NCI-H1048 (cell line): ENCODE results near the gene CCL7.

Experiments used
- DNase-seq: peaks from one replicate; lab custom pipeline; 2025; lab: John Stamatoyannopoulos, UW

CCL7 gene

GRCh38 chr17:34246881-34247280 is 23.1 kb upstream of the CCL7 start:
- no peak for DNase-seq

DNA sequence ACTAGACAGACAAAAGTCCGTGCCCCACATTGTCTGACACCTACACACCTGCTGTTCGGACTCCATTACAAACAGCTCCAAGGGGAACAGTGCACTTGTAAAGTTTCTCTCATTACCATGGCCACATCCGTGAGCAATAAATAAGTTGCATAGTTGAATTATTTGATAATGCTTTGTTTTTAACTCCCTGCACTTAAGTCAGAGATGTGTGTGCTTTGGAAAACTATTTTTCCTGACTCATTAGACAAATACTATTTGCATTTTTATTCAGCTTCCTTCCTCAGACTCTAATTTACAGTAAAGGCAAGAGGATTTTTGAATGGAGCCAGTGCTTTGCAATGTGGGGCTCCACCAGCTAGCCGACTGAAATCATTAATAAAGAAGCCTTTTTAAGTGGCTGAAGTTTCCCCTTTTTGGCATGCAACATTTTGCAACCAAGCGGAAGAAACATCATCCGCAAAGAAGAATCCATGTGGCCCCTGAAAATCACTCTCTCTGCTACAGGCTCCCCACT is 21.5 kb upstream of the CCL7 start:
- DNase-seq: no peak

- no peak for DNase-seq
Observed at GRCh38 chr17:34249061-34249460, 21.0 kb upstream of the CCL7 start.

DNA sequence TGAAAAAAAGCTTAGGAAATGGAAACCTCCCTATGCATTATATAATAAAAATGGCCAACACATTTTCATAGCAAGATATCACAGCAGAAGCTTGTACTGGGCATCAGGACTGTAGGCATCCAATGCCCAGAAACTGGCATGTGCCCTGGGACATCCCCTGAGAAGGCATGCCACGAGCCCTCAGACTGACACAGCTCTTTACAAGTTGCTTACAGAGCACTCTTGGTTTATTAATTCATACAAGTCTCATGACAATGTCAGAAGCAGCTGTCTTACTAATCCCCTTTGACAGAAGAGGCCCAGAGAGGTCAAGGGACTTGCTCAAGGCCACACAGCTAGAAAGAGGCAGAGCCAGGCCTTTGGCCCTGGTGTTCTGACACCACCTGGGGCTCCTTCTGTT is 20.5 kb upstream of the CCL7 start:
- no peak for DNase-seq

- no peak for DNase-seq
Observed at GRCh38 chr17:34251186-34251585, 18.8 kb upstream of the CCL7 start.

DNA sequence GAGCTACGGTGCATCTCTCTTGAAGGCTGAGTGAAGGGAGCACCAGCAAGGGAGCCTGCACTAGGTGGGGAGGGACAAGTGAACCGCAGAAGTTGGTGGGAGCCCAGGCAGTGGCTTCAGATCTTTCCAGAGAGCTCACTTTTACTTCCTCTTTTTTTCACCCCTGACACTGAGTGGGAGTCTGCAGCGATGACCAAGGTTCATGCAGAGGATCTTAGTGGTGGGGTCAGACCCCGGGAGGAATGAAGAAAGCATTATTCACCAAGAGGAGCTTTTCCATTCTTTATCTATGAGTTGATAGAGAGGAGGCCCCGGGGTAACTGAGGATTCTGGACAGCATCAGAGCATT is 18.0 kb upstream of the CCL7 start:
- DNase-seq: no peak

- DNase-seq: no peak
Observed at GRCh38 chr17:34252444-34253138, 17.4 kb upstream of the CCL7 start.

DNA sequence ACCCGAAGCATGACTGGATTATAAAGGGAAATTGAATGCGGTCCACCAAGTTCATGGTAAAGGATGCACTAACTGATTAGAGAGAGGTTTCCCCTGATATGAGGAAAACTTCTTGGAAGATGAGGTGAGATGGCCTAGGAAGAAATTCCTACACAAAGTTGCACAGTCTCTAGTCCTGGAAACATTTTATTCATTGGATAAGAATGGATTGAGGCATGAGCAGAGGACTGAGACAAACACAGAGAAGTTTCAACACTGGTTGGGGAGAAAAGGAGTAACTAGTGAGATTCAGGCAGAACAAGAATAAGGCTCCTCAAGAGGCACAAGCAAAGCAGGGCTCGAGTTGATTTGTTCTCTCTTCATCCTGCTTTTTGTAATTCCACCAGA is 16.9 kb upstream of the CCL7 start:
- no peak for DNase-seq

- no peak for DNase-seq
Observed at GRCh38 chr17:34254146-34254545, 15.9 kb upstream of the CCL7 start.

DNA sequence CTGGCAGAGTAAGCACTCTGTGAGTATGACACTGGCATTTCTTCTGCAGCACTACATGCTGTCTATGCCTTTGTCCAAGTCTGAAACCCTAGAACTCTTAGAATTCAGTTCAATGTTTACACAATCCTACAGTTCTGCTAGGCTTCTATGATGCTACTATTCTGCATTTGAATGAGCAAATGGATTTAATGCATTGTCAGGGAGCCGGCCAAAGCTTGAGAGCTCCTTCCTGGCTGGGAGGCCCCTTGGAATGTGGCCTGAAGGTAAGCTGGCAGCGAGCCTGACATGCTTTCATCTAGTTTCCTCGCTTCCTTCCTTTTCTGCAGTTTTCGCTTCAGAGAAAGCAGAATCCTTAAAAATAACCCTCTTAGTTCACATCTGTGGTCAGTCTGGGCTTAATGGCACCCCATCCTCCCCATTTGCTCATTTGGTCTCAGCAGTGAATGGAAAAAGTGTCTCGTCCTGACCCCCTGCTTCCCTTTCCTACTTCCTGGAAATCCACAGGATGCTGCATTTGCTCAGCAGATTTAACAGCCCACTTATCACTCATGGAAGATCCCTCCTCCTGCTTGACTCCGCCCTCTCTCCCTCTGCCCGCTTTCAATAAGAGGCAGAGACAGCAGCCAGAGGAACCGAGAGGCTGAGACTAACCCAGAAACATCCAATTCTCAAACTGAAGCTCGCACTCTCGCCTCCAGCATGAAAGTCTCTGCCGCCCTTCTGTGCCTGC is 15.2 kb upstream of the CCL7 start, which contains the start of gene CCL2:
TSS of gene CCL2 (plus strand) at position 635 of the 730 bp plus-strand sequence. CDS start at position 700, 65 bp downstream.
- DNase-seq: no peak

DNA sequence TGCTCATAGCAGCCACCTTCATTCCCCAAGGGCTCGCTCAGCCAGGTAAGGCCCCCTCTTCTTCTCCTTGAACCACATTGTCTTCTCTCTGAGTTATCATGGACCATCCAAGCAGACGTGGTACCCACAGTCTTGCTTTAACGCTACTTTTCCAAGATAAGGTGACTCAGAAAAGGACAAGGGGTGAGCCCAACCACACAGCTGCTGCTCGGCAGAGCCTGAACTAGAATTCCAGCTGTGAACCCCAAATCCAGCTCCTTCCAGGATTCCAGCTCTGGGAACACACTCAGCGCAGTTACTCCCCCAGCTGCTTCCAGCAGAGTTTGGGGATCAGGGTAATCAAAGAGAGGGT is 14.7 kb upstream of the CCL7 start:
- DNase-seq: no peak

DNA sequence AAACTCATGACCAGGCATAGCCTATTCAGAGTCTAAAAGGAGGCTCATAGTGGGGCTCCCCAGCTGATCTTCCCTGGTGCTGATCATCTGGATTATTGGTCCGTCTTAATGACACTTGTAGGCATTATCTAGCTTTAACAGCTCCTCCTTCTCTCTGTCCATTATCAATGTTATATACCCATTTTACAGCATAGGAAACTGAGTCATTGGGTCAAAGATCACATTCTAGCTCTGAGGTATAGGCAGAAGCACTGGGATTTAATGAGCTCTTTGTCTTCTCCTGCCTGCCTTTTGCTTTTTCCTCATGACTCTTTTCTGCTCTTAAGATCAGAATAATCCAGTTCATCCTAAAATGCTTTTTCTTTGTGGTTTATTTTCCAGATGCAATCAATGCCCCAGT is 14.2 kb upstream of the CCL7 start:
- no peak for DNase-seq

DNA sequence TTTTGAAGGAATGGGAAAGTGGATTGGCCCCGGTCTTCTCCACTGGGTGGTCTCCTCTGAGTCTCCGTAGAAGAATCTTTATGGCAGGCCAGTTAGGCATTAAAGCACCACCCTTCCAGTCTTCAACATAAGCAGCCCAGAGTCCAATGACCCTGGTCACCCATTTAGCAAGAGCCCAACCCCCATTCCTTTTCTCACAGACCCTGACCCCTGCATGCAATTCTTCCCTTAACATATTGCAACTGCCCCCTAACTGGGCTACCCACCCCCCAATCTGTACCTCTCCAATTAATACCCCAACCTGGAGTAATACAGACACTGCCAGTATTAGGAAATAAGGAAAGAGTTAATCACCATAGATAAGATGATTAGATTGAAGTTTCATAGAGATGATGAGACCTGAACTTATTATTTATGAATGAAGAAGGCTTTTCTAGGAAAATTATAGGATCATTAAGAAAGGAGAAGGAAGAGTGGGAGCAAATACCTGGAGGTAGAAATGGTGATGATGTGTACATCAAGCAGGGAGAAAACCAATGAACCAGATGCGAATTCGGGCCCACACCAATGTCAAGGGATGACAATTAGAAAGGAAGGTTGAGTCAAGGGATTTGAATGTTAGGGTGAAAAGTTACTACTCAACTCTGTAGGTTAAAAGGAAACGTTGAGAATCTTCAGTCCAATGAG is 12.6 kb upstream of the CCL7 start:
- DNase-seq: no peak

- DNase-seq: no peak
Observed at GRCh38 chr17:34257986-34258326, 12.1 kb upstream of the CCL7 start.

- no peak for DNase-seq
Observed at GRCh38 chr17:34259146-34259545, 10.9 kb upstream of the CCL7 start.

- no peak for DNase-seq
Observed at GRCh38 chr17:34260861-34261260, 9.2 kb upstream of the CCL7 start.

- no peak for DNase-seq
Observed at GRCh38 chr17:34261568-34262337, 8.3 kb upstream of the CCL7 start.

DNA sequence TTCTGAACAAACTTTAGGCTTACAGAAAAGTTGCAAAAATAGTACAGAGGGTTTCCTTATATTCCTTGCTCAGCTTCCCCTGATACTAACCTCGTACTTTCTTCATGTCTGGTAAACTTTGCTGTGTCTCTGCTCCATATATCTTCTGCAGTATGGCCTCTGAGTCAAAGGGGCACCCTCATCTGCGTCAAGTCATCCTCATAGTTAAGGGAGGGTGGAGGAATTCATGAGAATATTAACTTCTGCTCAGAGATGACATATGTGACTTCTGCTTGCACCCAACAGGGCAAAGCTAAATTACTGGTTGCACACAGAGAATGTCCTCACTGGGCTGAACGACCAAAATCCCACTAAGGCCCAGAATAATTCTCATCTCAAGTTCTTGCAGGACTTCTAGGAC is 4.3 kb upstream of the CCL7 start:
- no peak for DNase-seq

- DNase-seq: no peak
Observed at GRCh38 chr17:34275881-34276280, 5.9 kb downstream of the CCL7 start.

DNA sequence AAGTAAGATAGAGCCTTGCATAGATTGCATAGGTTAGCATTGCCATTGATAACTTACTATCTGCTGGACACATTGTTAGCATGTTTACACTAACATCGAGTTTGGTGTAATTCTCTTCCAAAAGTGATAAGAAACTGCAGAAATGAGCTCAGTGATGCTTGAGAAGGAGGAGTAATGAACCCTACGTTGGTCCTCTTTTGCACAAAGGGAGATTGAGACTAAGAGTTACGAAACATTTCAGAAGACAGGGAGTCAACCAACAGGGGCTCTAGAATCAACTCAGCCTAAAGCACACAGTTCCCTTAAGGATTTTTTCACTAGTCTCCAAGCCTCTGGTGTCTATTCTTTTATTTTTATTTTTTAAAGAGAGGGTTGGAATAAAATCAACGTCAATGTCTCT is 6.8 kb downstream of the CCL7 start:
- DNase-seq: no peak

GRCh38 chr17:34283571-34283970 is 13.6 kb downstream of the CCL7 start:
- DNase-seq: no peak

DNA sequence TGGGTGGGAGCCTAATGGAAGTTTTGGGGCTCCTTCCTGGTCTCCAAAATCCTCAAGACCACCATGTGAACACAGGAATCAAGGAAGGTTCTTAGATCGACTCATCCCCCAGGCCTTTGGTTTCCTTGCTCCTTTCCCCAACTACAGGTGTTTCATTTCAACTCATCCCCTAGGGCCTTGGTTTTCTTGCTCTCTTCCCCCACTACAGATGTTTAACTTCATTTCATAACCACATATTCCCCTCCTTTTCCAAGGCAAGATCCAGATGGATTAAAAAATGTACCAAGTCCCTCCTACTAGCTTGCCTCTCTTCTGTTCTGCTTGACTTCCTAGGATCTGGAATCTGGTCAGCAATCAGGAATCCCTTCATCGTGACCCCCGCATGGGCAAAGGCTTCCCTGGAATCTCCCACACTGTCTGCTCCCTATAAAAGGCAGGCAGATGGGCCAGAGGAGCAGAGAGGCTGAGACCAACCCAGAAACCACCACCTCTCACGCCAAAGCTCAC is 15.3 kb downstream of the CCL7 start, which contains the start of gene CCL11:
TSS of gene CCL11 (plus strand) at position 457 of the 507 bp plus-strand sequence. CDS start 67 bp downstream, outside the sequence.
- DNase-seq: no peak
